GM18907 (cell line): Measurements from ENCODE around the gene TRAF3.
"Not testable (repeated sequence)": the region's sequence is repeated elsewhere in the genome, so short reads cannot be mapped to it uniquely, and the experiment has no call there.

Source experiments
- ATAC-seq: cut with Tn5 transposase; IDR thresholded peaks from one replicate; pipeline ENCODE4 v1.9.1; 2021; ENCODE audit warnings: mild to moderate bottlenecking, moderate library complexity; ENCODE audit not compliant: unreplicated experiment

The TRAF3 gene

GRCh38 chr14:102826161-102826560 is 48.9 kb downstream of the TRAF3 start:
- no peak for ATAC-seq

- ATAC-seq: no peak
Measured at GRCh38 chr14:102826751-102827675, 49.8 kb downstream of the TRAF3 start.

GRCh38 chr14:102827716-102828115 is 50.5 kb downstream of the TRAF3 start:
- ATAC-seq: no peak

GRCh38 chr14:102828151-102828550 is 50.9 kb downstream of the TRAF3 start:
- ATAC-seq: no peak

- ATAC-seq: no peak
Measured at GRCh38 chr14:102829016-102829548, 51.8 kb downstream of the TRAF3 start.

GRCh38 chr14:102830474-102831045 is 53.3 kb downstream of the TRAF3 start:
- no peak for ATAC-seq

- no peak for ATAC-seq
Measured at GRCh38 chr14:102831163-102831804, 54.0 kb downstream of the TRAF3 start.

- ATAC-seq: no peak
Measured at GRCh38 chr14:102833341-102833740, 56.1 kb downstream of the TRAF3 start.

GRCh38 chr14:102833991-102834390 is 56.7 kb downstream of the TRAF3 start:
- no peak for ATAC-seq

- ATAC-seq: no peak
Measured at GRCh38 chr14:102835959-102836358, 58.7 kb downstream of the TRAF3 start.

- not testable (repeated sequence) for ATAC-seq
Measured at GRCh38 chr14:102837120-102837519, 59.9 kb downstream of the TRAF3 start.

- ATAC-seq: no peak
Measured at GRCh38 chr14:102838501-102838900, 61.3 kb downstream of the TRAF3 start.

GRCh38 chr14:102840115-102840514 is 62.9 kb downstream of the TRAF3 start:
- no peak for ATAC-seq

- ATAC-seq: no peak
Measured at GRCh38 chr14:102840771-102841528, 63.7 kb downstream of the TRAF3 start.

GRCh38 chr14:102848830-102849525 is 71.7 kb downstream of the TRAF3 start:
- ATAC-seq: no peak

- no peak for ATAC-seq
Measured at GRCh38 chr14:102849526-102850379, 72.5 kb downstream of the TRAF3 start.

- no peak for ATAC-seq
Measured at GRCh38 chr14:102853648-102854047, 76.4 kb downstream of the TRAF3 start.

- ATAC-seq: no peak
Measured at GRCh38 chr14:102854091-102854703, 76.9 kb downstream of the TRAF3 start.

GRCh38 chr14:102856179-102856578 is 78.9 kb downstream of the TRAF3 start:
- no peak for ATAC-seq
